GM13977 (cell line): Measurements from ENCODE around the gene BMP6.

ENCODE experiments used
- DNase-seq: peaks from one replicate; pipeline ENCODE4 v3.0.0; 2012; ENCODE audit warnings: low spot score
- CTCF ChIP-seq: IDR thresholded peaks from 2 replicates; pipeline ENCODE4 v1.5.1; 2012; ENCODE audit warnings: mild to moderate bottlenecking, control low read depth; ENCODE audit not compliant: insufficient read depth; ENCODE audit errors: extremely low read depth, missing control alignments
- in situ Hi-C: fragments of 300-500 bp; cut with MboI; formaldehyde crosslinking; loops from one replicate; pipeline ENCODE4 v1.12.0; 2022; ENCODE audit warnings: low sequenced_read_pairs, low pct_unique_long_range_greater_than_20kb, mixed read lengths, inconsistent platforms; ENCODE audit not compliant: unreplicated experiment

Gene BMP6

GRCh38 chr6:7737867-7738266 is 12.0 kb downstream of the BMP6 start:
- no peak for DNase-seq
- in situ Hi-C loops = no loop called here
- no peak for TF ChIP-seq CTCF

GRCh38 chr6:7742223-7742785 is 16.4 kb downstream of the BMP6 start:
- in situ Hi-C loops = no loop called here
- no peak for DNase-seq
- no peak for TF ChIP-seq CTCF

GRCh38 chr6:7745942-7746341 is 20.0 kb downstream of the BMP6 start:
- no peak for DNase-seq
- no peak for TF ChIP-seq CTCF
- in situ Hi-C loops = no loop called here

GRCh38 chr6:7747016-7747415 is 21.1 kb downstream of the BMP6 start:
- in situ Hi-C loops = no loop called here
- no peak for TF ChIP-seq CTCF
- DNase-seq = no peak

- TF ChIP-seq CTCF = no peak
- DNase-seq = no peak
- in situ Hi-C loops = no loop called here
Measured at GRCh38 chr6:7747433-7747832, 21.5 kb downstream of the BMP6 start.

- in situ Hi-C loops = no loop called here
Measured at GRCh38 chr6:7747901-7748504, 22.1 kb downstream of the BMP6 start.

More at GRCh38 chr6:7747901-7748504, 22.1 kb downstream of the BMP6 start:
- DNase-seq = no peak
- TF ChIP-seq CTCF = no peak
